Stimulated activated CD8-positive, alpha-beta memory T cell treated with anti-CD3 and anti-CD28 coated beads, Interleukin-12 subunit alpha, Interleukin-12 subunit beta, amount 100 ng/mL, for 1 hour (primary cell): ENCODE results near the gene DYNLL2.
"Not testable (repeated sequence)": the region's sequence is repeated elsewhere in the genome, so short reads cannot be mapped to it uniquely, and the experiment has no call there.

ENCODE experiments used
- DNase-seq: peaks from one replicate; pipeline ENCODE4 v3.0.0-alpha.2; 2020; ENCODE audit warnings: low read depth

The DYNLL2 gene

GRCh38 chr17:58107306-58107705, 24.1 kb downstream of the DYNLL2 start:
- DNase-seq = no peak

- no peak for DNase-seq
These were observed 26.0 kb downstream of the DYNLL2 start for GRCh38 chr17:58109197-58109596.

- DNase-seq = no peak
These were observed 26.8 kb downstream of the DYNLL2 start for GRCh38 chr17:58110012-58110411.

- no peak for DNase-seq
These were observed 28.5 kb downstream of the DYNLL2 start for GRCh38 chr17:58111676-58112075.

- DNase-seq = peak; percentile 78
These were observed 29.9 kb downstream of the DYNLL2 start for GRCh38 chr17:58112970-58113631.

GRCh38 chr17:58113947-58114346, 30.7 kb downstream of the DYNLL2 start:
- no peak for DNase-seq

GRCh38 chr17:58117382-58117781, 34.2 kb downstream of the DYNLL2 start:
- no peak for DNase-seq

- DNase-seq = no peak
These were observed 36.3 kb downstream of the DYNLL2 start for GRCh38 chr17:58119491-58119890.

- peak; percentile 13 for DNase-seq
These were observed 37.1 kb downstream of the DYNLL2 start for GRCh38 chr17:58120195-58120822.

GRCh38 chr17:58121925-58122324, 38.7 kb downstream of the DYNLL2 start:
- peak; percentile 24 for DNase-seq

- DNase-seq = no peak
These were observed 44.6 kb downstream of the DYNLL2 start for GRCh38 chr17:58127846-58128245.

- not testable (repeated sequence) for DNase-seq
These were observed 49.5 kb downstream of the DYNLL2 start for GRCh38 chr17:58132697-58133096.

GRCh38 chr17:58136669-58137279, 53.6 kb downstream of the DYNLL2 start:
- no peak for DNase-seq

- no peak for DNase-seq
These were observed 58.3 kb downstream of the DYNLL2 start for GRCh38 chr17:58141505-58141904.

GRCh38 chr17:58143335-58143734, 60.1 kb downstream of the DYNLL2 start:
- DNase-seq = not testable (repeated sequence)

- no peak for DNase-seq
These were observed 61.6 kb downstream of the DYNLL2 start for GRCh38 chr17:58144801-58145200.
